NCI-H2171 treated with DMSO at 0.1 percent for 48 hours (cell line): ENCODE results near the gene PCDHGA2.
"Not testable (repeated sequence)": the region's sequence is repeated elsewhere in the genome, so short reads cannot be mapped to it uniquely, and the experiment has no call there.

Source experiments
- DNase-seq: peaks from one replicate; lab custom pipeline; 2025; lab: John Stamatoyannopoulos, UW

The PCDHGA2 gene

GRCh38 chr5:141346017-141346416, 7.5 kb downstream of the PCDHGA2 start:
- DNase-seq: not testable (repeated sequence)

- DNase-seq: peak; percentile 23
Observed at GRCh38 chr5:141349917-141350619, 11.5 kb downstream of the PCDHGA2 start, which contains the start of gene PCDHGB1. PCDHGB1 (plus strand) TSS chr5:141350099; CDS start chr5:141350261, 162 bp downstream.

GRCh38 chr5:141351591-141351990, 13.0 kb downstream of the PCDHGA2 start:
- DNase-seq: no peak

- DNase-seq: no peak
Observed at GRCh38 chr5:141354900-141355469, 16.4 kb downstream of the PCDHGA2 start, which contains the start of gene PCDHGA4. PCDHGA4 (plus strand) TSS chr5:141355021; CDS start chr5:141355108, 87 bp downstream.

- no peak for DNase-seq
Observed at GRCh38 chr5:141355641-141356040, 17.1 kb downstream of the PCDHGA2 start.

GRCh38 chr5:141356133-141356532, 17.6 kb downstream of the PCDHGA2 start:
- no peak for DNase-seq

- DNase-seq: no peak
Observed at GRCh38 chr5:141356950-141357349, 18.4 kb downstream of the PCDHGA2 start.

- peak; percentile 15 for DNase-seq
Observed at GRCh38 chr5:141359790-141360426, 21.3 kb downstream of the PCDHGA2 start, which contains the start of gene PCDHGB2. PCDHGB2 (plus strand) TSS chr5:141359994; CDS start chr5:141360136, 142 bp downstream.

GRCh38 chr5:141360685-141361084, 22.1 kb downstream of the PCDHGA2 start:
- no peak for DNase-seq

GRCh38 chr5:141362719-141363118, 24.2 kb downstream of the PCDHGA2 start:
- DNase-seq: no peak

GRCh38 chr5:141363952-141364660, 25.5 kb downstream of the PCDHGA2 start, which contains the start of gene PCDHGA5:
PCDHGA5 (plus strand) TSS chr5:141364162; CDS start chr5:141364331, 169 bp downstream.
- no peak for DNase-seq

GRCh38 chr5:141366016-141366896, 27.7 kb downstream of the PCDHGA2 start:
- no peak for DNase-seq

- no peak for DNase-seq
Observed at GRCh38 chr5:141369994-141370848, 31.7 kb downstream of the PCDHGA2 start, which contains the start of gene PCDHGB3. PCDHGB3 (plus strand) TSS chr5:141370242; CDS start chr5:141370395, 153 bp downstream.

GRCh38 chr5:141371572-141372475, 33.3 kb downstream of the PCDHGA2 start:
- no peak for DNase-seq

GRCh38 chr5:141373673-141374317, 35.2 kb downstream of the PCDHGA2 start, which contains the start of gene PCDHGA6:
PCDHGA6 (plus strand) TSS chr5:141373891; CDS start chr5:141374084, 193 bp downstream.
- no peak for DNase-seq

GRCh38 chr5:141374627-141375026, 36.1 kb downstream of the PCDHGA2 start:
- DNase-seq: no peak

- not testable (repeated sequence) for DNase-seq
Observed at GRCh38 chr5:141375444-141376155, 37.0 kb downstream of the PCDHGA2 start.
